ENCODE data around the gene PKDREJ.

The PKDREJ gene

GRCh38 chr22:46239261-46240048 lies 23.7 kb downstream of the PKDREJ start:
- DNase-seq (ENCODE audit: low spot score): no peak

- DNase-seq (ENCODE audit: low spot score): no peak
These were observed 24.6 kb downstream of the PKDREJ start for GRCh38 chr22:46238541-46238940.

- DNase-seq (ENCODE audit: low spot score): no peak
These were observed 25.6 kb downstream of the PKDREJ start for GRCh38 chr22:46237453-46238124.

GRCh38 chr22:46234969-46235368 lies 28.2 kb downstream of the PKDREJ start:
- no peak for DNase-seq (ENCODE audit: low spot score)

- DNase-seq (ENCODE audit: low spot score): peak; percentile 15
These were observed 29.9 kb downstream of the PKDREJ start for GRCh38 chr22:46233231-46233630.

GRCh38 chr22:46230262-46230901 lies 32.8 kb downstream of the PKDREJ start:
- no peak for DNase-seq (ENCODE audit: low spot score)

- DNase-seq (ENCODE audit: low spot score): no peak
These were observed 33.4 kb downstream of the PKDREJ start for GRCh38 chr22:46229701-46230100.

GRCh38 chr22:46226577-46226976 lies 36.6 kb downstream of the PKDREJ start:
- no peak for DNase-seq (ENCODE audit: low spot score)

- DNase-seq (ENCODE audit: low spot score): no peak
These were observed 37.5 kb downstream of the PKDREJ start for GRCh38 chr22:46225631-46226030.

GRCh38 chr22:46224898-46225290 lies 38.2 kb downstream of the PKDREJ start:
- DNase-seq (ENCODE audit: low spot score): no peak

GRCh38 chr22:46224044-46224897 lies 38.9 kb downstream of the PKDREJ start:
- peak; percentile 27 for DNase-seq (ENCODE audit: low spot score)

GRCh38 chr22:46220921-46221320 lies 42.2 kb downstream of the PKDREJ start:
- no peak for DNase-seq (ENCODE audit: low spot score)

- no peak for DNase-seq (ENCODE audit: low spot score)
These were observed 43.5 kb downstream of the PKDREJ start for GRCh38 chr22:46219636-46220035.

GRCh38 chr22:46214616-46215015 lies 48.5 kb downstream of the PKDREJ start:
- peak; percentile 18 for DNase-seq (ENCODE audit: low spot score)

- no peak for DNase-seq (ENCODE audit: low spot score)
These were observed 49.0 kb downstream of the PKDREJ start for GRCh38 chr22:46214149-46214548.

GRCh38 chr22:46213052-46213451 lies 50.1 kb downstream of the PKDREJ start:
- no peak for DNase-seq (ENCODE audit: low spot score)

GRCh38 chr22:46212195-46212594 lies 50.9 kb downstream of the PKDREJ start:
- DNase-seq (ENCODE audit: low spot score): no peak

- DNase-seq (ENCODE audit: low spot score): no peak
These were observed 53.9 kb downstream of the PKDREJ start for GRCh38 chr22:46209262-46209661.

Measured in D341Med (cell line).